NCI-H2171 (cell line): ENCODE measurements around the gene SMOC1.

ENCODE experiments used
- DNase-seq: peaks from one replicate; lab custom pipeline; 2025; lab: John Stamatoyannopoulos, UW

The SMOC1 gene

DNA sequence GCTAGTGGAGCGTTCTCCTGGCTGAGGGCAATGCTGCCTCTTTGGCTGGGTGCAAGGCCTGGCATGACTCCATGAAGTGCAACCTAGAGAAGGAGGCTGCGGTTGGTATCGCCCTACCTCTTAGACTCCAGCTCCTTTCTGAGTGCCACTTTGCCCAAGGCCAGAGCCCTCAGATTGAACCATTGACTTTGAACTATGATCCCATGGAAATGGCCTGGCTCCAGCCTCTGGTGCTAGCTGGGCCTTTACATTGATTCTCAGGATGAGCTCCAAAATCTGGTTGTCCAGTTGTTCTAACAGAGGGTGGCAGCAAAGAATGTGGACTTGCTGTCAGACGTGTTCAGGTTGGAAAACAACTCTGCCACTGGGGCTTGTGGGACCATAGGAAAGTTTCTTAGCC, 16.1 kb upstream of the SMOC1 start:
- no peak for DNase-seq

DNA sequence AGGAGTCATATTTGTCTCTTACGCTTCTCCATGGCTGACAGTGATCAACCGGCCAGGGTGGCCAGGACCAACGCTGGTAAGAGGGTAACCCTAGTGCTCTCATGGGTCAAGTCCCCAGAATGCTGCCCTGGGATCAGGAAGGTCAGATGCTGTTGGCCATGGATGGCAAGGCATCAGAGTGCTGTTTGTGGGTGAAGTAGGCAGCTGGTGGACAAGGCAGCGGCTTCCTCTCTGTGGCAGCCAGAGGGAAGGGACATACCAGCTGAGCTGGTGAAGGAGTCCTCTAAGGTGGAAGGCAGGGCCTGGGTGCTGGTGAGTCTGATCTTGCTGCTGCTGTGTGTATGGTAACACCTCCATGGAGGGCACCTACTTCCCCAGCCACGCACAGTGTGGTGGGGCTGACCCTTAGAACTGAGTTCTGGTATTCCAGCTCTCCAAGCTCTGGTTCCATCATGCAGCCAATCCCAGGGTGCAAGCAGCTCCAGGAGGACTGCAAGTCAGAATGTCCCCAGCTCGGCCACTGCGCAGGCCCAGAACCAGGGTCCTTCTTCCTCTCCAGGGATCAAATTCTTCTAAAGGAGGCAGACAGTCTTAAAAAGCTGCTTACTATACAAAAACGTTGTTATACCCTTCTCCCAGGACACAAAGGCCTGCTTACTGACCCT, 13.4 kb upstream of the SMOC1 start:
- DNase-seq, result no peak

DNA sequence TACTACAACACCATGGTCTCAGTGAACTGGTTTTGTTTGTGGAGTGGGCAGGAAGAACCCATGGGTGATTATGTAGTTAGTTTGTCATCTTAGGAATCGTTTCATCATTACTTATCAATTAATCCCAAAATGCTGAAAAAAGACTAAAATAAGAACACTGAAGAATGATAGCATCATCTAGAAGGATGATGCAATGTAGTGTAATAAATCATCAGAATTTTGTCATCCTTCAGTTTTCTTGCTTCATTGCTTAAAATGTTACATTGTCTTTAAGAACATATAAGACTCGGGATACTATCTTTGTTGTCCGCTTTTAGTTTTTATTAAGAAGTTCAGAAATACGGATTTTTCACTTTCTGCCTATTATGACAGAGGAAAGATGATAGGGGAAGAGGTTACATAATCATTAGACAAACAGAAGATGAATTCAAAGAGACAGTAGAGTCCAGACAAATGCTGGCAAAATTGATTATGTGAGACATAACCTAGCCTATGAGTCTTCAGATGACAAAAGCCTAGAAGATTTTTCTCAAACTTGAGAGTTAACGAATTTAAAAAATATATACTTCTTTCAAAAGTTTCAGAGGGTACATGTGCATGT, 10.8 kb upstream of the SMOC1 start:
- DNase-seq, result no peak

DNA sequence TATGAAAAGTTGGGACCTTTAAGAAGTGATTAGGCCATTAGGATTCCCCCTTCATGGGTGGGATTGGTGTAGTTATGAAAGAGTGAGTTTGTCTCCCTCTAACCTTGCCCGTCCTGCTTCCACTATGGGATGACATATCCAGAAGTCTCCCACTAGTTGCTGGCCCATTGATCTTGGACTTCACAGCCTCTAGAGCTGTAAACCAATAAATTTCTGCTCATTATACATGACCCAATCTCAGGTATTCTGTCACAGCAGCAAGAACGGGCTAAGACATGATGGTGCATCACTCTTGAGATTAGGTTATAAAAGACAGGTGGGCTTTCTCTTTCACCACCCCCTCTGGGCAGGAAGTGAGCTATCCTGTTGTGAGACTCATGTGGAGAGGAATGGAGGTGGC, 8.6 kb upstream of the SMOC1 start:
- DNase-seq, result no peak

DNA sequence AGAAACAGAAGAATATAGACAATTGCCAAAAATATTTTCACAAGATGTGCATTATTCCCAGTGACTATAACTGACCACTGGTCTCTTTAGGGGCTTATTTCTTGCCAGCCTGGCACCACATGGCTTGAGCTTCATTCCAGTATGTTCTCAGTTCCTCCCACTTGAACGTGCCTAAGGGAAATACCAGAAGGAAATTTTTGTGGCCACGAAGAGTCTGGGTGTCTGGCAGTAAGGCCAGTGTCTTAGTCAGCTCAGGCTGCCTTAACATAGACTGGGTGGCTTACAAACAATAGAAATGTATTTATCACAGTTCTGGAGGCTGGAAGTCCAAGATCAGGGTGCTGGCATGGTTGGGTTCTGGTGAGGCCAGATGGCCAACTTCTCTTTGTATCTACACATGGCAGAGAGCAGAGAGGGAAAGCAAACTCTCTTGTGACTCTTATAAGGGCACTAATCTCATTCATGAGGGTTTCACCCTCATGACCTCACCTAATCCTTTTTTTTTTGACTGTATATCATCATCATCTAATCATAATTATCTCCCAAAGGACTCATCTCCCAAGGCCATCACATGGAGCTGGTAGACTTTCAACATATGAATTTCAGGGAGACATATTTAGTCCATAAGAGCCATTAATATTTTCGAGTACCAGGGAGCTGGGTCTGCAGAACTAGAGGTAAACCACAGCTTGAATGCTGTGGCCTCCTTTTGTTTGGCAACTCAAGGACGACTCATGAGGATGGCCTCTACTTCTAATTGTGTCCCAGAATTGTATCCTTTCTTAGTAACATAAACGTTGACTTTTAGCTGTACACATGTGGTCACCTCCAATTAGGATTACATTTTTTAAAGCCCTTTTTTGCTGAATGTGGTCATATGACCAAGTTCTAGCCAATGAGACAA, 5.1 kb upstream of the SMOC1 start:
- no peak for DNase-seq

DNA sequence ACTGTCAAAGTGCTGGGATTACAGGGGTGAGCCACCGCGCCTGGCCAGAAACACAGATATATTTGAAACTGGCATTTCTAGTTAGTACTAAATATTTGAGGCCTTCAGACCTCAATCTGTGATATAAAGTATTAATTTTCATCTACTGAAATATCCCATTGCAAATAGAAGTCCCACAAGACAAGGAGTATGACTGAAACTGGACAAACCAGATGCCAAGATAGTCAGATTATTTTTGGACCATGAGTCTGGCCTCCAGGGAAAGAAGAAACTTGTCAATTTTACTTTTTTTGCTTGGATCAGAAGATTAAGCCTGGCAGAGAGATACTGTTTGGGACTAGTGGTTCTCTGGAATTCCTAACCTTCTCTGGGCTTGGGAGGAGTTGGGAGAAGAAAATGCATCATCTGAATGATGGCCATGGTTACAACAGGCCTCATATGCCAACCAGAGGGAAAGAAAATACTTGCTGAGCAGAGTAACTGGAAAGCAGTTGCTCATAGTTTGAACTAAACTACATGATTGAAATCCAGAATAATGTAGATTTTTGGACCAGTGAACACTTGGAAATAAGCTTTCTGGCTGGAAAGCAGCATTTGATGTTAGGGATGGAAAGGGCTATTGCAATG, 2.9 kb upstream of the SMOC1 start:
- DNase-seq, result no peak

DNA sequence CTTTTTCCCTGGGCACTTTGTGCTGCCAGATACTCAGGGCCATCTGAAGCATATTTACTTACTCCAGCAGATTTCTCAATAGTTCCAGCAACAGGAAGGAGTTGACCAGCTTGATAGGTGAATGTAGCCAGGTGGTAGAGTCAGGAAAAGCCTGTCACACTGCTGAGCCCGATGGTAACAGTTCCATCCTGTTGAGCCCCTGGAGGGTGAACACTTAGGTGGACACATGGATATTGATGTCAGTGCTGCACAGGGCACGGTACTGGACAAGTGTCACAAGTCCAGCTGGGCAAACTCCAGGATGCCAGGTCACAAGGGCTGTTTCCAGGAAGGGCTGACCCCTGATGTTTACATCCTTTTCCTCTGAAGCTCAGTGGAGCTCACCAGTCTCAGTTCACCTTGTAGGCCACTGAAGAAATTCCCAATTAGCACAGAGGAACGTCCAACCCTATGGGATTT, 2.3 kb upstream of the SMOC1 start:
- no peak for DNase-seq

DNA sequence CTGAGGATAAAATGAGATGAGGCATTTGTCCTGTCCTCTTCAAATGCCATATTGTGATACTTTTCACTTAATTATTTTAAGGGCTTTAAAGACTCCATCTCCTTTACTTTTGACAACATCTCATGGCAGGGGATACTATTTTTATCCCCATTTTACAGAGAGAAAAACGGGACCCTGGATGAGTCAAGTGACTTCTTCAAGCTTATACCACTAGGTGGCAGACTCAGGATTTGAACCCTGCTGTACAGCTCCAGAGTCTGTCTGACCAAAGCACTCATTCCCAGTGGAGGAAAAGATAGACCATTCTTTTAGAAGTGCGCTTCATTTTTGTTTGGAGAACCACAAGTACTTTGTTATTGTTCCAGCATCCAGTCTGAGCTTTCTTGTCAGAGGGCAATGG, 1.7 kb upstream of the SMOC1 start:
- DNase-seq, result no peak

DNA sequence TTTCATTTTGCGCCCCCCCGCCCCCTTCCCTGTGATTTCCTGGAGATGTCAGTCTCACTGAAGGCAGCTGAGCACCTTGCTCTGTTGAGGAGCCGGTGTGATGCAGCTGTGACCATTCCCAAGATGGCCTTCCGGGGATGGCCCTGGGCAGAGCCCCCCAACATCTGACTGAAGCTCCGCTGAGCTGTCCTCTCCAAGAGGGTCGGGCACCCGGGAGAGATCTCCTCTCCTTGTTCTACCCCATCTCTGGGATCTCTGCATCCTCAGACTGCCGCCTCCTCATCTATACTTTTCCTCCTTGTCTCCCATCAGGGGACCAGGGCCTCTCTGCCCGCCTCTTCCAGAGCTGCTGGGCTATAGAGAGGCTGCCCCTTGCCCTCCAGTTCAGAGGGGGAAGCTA, 965 bp upstream of the SMOC1 start:
- no peak for DNase-seq

DNA sequence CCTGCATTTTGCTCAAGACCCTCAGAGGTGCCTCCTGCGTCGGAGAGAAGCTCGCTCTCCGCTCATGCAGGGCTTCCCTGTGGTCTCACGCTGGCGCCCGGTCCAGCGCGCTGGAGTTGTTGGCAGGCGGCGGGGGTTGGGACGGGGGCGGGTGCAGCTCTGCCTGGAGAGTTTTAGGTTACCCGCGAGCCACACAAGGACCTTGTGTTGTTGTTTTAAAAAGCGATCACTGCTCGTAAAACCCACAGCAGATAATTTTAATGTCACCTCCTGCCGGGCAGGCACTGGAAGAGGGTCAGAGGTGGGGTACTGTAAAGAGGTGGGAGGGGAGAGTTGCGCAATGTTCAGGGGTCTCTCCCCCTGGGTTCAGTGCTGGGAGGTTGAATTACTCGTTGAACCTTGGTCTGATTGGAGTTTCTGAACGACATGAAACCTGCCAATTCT, 850 bp downstream of the SMOC1 start:
- DNase-seq, result no peak

DNA sequence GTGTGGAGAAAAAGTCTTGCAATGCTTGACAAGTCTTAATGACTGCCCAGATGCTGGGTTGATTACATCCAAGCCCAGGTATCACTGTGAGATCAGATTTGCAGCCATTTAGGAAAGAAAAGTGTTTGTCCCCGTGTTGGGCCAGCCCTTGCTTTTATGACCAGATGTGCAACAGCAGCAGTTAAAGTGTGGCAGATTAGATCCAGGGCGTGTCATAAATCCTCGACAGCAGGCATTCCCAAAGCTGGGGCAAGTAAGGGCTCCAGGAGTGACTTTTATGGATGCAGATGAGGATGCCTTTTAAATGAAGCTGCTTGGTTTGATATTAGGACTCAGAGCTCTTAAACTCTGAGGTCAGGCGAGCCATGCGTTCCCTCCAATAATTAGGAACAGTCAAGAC, 1.7 kb downstream of the SMOC1 start:
- no peak for DNase-seq

DNA sequence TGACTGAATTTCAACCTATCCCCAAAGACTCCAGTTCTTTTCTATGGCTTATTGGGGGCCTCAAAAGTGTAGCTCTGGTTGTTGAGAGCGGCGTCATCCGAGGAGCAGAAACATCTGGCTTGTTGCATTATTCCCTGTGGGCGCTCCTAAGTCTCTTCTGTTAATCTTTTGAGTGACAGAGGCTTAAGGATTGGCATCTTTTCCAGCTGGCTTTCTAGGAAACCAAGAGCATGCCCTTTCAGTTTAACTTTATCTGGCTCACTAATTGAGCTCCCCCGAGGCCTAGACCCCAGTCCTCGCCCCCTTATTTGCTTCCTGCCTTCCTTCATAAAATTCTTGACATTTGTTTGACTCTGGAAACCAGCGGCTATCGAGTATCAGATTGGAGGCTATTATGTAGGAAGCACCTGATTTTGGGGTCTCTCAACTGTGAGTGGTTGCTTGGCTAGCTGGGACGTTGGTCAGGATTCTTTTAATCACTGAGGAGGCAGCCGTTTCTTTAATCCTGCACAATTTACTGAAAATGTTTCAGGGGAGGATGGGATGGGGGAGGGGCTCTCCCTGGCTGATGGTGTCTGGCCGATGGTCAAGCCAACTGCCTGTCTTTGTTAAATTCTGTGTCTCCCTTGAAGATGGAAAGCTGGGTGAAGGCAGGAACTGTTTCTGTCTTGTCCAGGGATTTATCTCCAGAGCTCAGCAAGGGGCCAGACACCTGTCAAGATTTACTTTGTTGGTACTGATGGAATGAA, 3.1 kb downstream of the SMOC1 start:
- DNase-seq, result no peak

DNA sequence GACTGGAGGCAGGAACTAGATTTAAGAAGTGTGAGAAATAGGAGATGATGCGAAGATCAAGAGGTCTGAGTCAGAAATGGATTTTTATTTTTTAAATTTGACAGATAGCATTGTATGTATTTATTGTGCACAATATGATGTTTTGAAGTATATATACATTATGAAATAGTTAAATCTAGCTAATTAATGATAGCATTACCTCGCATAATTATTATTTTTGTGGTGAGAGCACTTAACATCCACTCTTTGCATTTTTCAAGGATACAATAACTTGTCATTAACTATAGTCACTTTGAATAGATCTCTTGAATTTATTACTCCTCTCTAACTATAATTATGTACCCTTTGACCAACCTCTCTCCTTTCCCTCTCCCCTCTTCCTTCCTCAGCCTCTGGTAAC, 3.7 kb downstream of the SMOC1 start:
- no peak for DNase-seq

DNA sequence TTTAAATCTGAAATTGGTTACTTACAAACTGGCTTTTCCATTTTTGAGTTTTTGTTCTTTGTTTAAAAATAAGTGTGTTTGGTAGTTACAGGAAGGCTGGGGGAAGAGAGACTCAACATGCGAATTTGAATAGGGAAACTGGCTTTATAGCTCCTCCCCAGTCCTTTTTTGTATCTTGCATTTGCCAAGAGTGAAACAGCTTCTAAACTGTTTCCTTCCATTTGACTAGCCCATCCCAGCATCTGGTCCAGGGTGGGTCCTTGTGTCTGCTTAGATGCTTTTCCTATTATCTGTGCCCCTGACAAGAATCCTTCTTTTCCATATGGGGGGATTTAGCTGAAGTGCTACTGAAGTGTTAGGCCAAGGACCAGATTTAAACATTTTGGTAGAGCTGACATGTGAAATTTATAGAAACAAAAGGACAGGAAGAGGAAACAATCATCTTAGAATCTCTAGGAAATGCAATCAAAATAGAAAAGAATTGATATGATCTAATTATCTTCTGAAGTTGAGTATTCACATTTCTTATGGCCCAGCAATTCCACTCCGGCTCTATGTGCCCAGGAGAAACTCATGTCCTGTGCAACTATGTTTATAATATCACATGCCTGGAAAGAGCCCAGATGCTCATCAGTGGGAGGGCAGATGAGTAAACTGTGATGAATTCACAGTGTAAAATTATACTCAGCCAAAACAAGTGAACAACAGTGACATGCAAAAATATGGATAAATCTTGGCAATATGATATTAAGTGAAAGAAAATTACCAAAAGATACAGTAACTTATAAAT, 7.4 kb downstream of the SMOC1 start:
- no peak for DNase-seq

DNA sequence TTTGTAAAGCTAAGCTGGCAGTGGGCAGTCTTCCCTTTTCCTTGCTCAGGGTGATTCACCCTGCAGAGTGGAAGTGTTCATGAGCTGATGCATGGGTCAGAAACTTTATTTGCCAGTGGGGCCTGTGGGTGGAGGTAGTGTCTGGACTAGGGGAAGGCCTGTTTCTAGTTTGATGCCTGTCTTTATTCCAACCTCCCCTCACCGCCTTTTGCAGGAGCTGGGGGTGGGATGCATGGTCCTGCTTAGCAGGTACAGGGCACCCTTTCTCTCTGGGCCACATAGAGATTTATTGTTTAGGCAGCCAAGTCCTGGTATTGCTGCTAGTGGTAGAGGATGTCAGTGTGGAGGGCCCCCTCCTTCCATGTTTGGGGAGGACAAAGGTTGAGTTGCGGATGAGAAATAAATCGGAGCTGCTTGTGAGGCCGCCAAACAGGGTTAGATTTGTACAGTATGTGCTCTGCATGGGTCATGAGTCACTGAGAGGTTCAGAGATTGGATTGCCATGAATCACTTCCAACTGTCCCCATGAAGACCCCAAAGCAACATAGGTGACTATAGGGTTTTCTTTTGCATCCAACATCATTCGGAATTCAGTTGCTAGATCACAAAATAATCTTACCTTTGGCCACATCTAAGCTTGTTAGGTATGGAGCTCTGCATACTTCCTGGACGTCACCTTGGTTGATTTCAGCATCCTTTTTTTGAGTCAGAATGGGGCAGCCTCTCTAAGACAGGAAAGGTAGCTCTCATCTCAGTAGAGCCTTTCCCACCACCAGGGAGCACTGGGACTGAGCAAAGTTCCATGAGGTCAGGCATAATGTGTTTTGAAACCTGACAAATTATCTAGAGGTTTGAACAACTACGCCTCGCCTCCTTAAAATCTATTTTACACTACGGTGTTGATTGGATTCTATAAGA, 8.8 kb downstream of the SMOC1 start:
- DNase-seq, result no peak

DNA sequence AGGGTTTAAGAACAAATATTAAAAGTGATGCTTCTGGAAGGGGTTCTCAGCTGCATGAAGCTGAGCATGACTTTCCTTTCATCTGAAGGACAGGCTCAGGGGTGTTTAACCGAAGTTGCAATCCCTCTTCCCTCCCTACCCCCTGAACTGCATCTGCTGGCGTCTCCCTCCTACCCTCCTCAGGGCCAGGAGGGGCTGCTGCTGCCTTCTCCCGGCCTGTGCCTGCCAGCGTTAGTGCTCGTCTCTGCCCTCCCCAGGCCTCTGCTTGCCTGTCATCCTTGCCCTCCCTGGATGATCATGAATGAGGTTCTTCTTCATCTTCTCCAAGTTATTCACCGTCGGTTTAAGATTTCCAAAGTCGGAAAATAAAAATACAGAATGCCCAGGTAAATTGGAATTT, 12.2 kb downstream of the SMOC1 start:
- no peak for DNase-seq

DNA sequence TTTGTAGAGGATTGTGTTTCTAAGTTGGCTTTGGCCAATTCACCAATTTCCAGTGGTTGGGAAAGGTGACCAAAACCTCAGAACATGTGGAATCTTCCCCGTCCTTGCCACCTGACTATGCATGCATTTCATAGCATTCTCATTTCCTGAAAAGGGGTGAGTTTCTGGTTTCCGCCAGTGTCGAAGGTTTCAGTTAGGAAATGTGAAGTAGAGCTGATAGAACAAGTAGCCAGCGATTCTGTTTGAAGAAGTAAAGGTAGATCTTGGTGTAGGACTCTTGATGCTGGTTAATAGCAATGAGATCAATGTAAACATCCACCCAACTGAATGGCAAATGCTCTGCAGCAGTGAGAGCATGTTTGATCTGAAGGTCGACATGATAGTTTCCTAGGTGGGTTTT, 15.9 kb downstream of the SMOC1 start:
- DNase-seq, result no peak

DNA sequence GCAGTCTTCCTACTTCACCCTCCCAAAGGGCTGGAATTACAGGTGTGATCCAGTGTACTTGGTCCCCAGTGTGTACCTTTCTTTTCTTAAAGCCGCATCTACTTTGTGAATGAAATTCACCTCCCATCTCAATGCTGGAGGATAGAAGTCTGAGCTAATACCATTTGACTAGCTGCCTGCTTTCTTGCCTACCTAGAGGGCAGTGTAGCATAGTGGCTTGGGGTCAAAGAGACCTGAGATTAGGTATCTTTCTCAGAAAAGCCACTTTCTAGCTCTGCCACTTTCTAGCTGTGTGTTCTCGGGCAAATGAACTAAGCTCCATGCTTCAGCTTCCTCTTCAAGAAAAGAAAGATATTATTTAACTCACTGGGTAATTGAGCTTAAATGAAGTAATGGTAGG, 16.9 kb downstream of the SMOC1 start:
- DNase-seq, result no peak

DNA sequence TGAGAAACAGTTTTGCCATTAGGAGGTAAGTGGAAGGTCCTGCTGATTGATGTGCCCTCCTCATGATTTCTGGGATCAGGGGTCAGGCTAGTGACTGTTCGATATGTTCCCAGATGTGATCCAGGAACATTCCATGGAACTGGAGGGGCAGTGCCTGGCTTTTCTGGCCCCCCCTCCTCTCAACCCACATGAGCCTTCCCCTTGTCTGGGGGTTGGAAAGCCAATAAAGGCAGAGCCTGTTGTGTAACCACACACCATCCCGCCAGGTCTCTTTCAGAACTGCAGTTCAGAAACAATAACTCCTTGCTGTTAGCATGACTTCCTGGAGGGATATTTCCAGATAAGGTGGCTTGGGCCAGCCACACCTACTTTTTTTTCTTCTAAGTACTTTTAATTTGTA, 17.8 kb downstream of the SMOC1 start:
- no peak for DNase-seq

DNA sequence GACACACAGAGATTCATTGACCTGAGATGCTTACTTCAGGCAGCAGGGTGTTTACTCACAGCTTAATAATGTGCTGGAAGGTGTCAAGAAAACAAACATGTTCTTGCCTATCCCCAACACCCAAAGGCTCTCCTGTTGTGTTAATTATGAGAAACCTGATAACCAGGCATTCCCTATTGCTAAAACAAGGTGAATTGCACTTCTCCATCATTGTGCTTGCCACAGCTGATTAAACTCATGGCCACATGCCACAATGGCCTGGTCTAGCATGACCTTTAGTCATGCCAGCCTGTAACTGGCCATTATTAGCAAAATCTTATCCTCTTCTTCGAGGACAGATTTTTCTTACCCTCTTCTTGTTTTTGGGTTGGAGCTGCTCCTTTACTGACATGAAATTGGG, 21.4 kb downstream of the SMOC1 start:
- DNase-seq, result no peak
